GM12892 (cell line): ENCODE data around the gene ABCG5.

Experiments used
- POLR2A ChIP-seq: IDR thresholded peaks from 2 replicates; pipeline ENCODE4 v1.6.1; 2011; ENCODE audit warnings: low read depth, low read length, control low read depth
- POLR2AphosphoS5 ChIP-seq: IDR thresholded peaks from 2 replicates; pipeline ENCODE4 v1.6.1; 2011; ENCODE audit warnings: low read depth, low read length, control low read depth
- TAF1 ChIP-seq: IDR thresholded peaks from 2 replicates; pipeline ENCODE4 v1.6.1; 2011; ENCODE audit warnings: low read depth, mild to moderate bottlenecking, control low read depth, low read length, borderline replicate concordance

DNA sequence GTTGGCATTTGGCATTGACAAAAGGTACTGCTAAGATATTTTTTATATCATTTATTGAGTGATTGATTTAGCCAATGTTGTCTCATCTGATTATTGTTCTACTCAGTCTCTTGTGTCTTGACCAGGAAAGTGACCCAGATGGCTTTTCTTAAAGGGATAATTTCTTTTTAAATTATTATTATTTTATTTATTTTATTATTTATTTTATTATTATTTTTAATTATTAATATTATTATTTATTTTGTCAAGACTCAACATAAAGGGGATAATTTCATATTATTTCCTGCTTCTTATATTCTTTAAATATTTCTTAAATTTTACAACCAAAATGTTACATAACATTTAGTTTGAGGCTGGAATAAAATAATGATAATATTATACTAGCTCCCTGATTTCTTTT is 37.7 kb downstream of the ABCG5 start:
- TF ChIP-seq POLR2A (no peak), POLR2AphosphoS5 (no peak), TAF1 (no peak)
